GM12878 (cell line): ENCODE results near the gene LRRC15. TPM values are rescaled to one million over a fixed set of nuclear protein-coding genes. Genes with fewer than 3 reads are reported as not detected.
A peak's percentile ranks its signal among the peaks of the same experiment; 100 is the strongest.

Experiments used
- ATAC-seq: fragments of 200-7000 bp; cut with Tn5 transposase; 3 replicates; pipeline ENCODE4 v1.9.1; 2020; ENCODE audit warnings: mild to moderate bottlenecking, moderate library complexity
- BruUV-seq: library from RNA; stranded (reverse); fragments of 400-500 nt; replicated peaks from 2 replicates; lab custom pipeline; 2021; lab: Mats Ljungman, UMichigan
- CTCF ChIA-PET: fragments of 300-600 bp; sonication (Branson Sonifier 250); formaldehyde crosslinking; extraction: SDS; loops from one replicate; lab custom pipeline; 2021; ENCODE audit warnings: inconsistent platforms; lab: Yijun Ruan, JAX
- POLR2A ChIA-PET: fragments of 350-600 bp; formaldehyde crosslinking; extraction: SDS; loops from one replicate; lab custom pipeline; 2021; ENCODE audit warnings: inconsistent platforms; lab: Charles Lee
- RAD21 ChIA-PET: fragments of 300-600 bp; sonication (Branson Sonifier 250); formaldehyde crosslinking; loops from one replicate; lab custom pipeline; 2023; ENCODE audit warnings: antibody characterized with exemption; ENCODE audit not compliant: unreplicated experiment; lab: Charles Lee
- SMC1A ChIA-PET: fragments of 300-600 bp; sonication (Branson Sonifier 250); formaldehyde crosslinking; loops from one replicate; lab custom pipeline; 2023; ENCODE audit not compliant: unreplicated experiment, uncharacterized antibody; lab: Charles Lee
- DNase-seq: peaks from one replicate; pipeline ENCODE4 v3.0.0-alpha.2; 2011; ENCODE audit warnings: low read depth, low spot score
- FAIRE-seq: peaks from 3 replicates; lab custom pipeline; 2011; peaks lifted over from hg19 to GRCh38; lab: Jason Lieb, UNC
- H2AFZ ChIP-seq: 2 replicates; pipeline ENCODE4 v1.6.0; 2011; ENCODE audit warnings: low read depth, low read length, control low read depth; ENCODE audit not compliant: control insufficient read depth
- H3K27ac ChIP-seq: 2 replicates; pipeline ENCODE4 v1.5.1; 2011; ENCODE audit warnings: control low read depth; ENCODE audit not compliant: control insufficient read depth, insufficient read depth
- H3K27me3 ChIP-seq, 2 experiments: replicated peaks in 1 of 2; 2 replicates each; pipeline versions ENCODE4 v1.6.0 to v1.6.1; 2011; ENCODE audit warnings: low read length in 1 of 2; ENCODE audit not compliant: control insufficient read depth in 2 of 2, insufficient read depth in 2 of 2
- H3K36me3 ChIP-seq, 2 experiments: 2 replicates each; pipeline ENCODE4 v1.5.1; 2011; ENCODE audit warnings: low read length in 1 of 2; ENCODE audit not compliant: control insufficient read depth in 2 of 2, insufficient read depth in 2 of 2
- H3K4me1 ChIP-seq: 2 replicates; pipeline ENCODE4 v1.6.1; 2011; ENCODE audit warnings: mild to moderate bottlenecking, low read length, moderate library complexity, mixed read lengths; ENCODE audit not compliant: control insufficient read depth, insufficient read depth
- H3K4me2 ChIP-seq: 2 replicates; pipeline ENCODE4 v1.6.0; 2011; ENCODE audit warnings: control low read depth; ENCODE audit not compliant: control insufficient read depth, insufficient read depth
- H3K4me3 ChIP-seq: fragments of 200-600 bp; sonication (generic); 2 replicates; pipeline ENCODE4 v1.5.1; 2016
- H3K79me2 ChIP-seq: 2 replicates; pipeline ENCODE4 v1.6.0; 2011; ENCODE audit warnings: low read length; ENCODE audit not compliant: control insufficient read depth, insufficient read depth
- H3K9ac ChIP-seq: 2 replicates; pipeline ENCODE4 v1.8.0; 2011; ENCODE audit warnings: low read length, control low read depth, mixed read lengths; ENCODE audit not compliant: control insufficient read depth, insufficient read depth
- H3K9me3 ChIP-seq: replicated peaks from 3 replicates; pipeline ENCODE4 v1.5.1; 2011; ENCODE audit warnings: mild to moderate bottlenecking, low read length; ENCODE audit not compliant: control insufficient read depth, insufficient read depth
- H4K20me1 ChIP-seq: 2 replicates; pipeline ENCODE4 v1.6.0; 2011; ENCODE audit not compliant: control insufficient read depth, insufficient read depth
- ATF7 ChIP-seq: fragments of 450-650 bp; IDR thresholded peaks from 2 replicates; pipeline ENCODE4 v1.6.1; 2016; ENCODE audit warnings: low read depth, mild to moderate bottlenecking
- KDM1A ChIP-seq: fragments of 200-600 bp; sonication (generic); IDR thresholded peaks from 2 replicates; pipeline ENCODE4 v1.6.1; 2016; ENCODE audit warnings: borderline replicate concordance
- NRF1 ChIP-seq: conservative IDR thresholded peaks from 2 replicates; pipeline ENCODE4 v1.6.1; 2011; ENCODE audit warnings: mild to moderate bottlenecking, low read depth, low read length, improper control_type of control experiment
- PAX8 ChIP-seq: fragments of 450-650 bp; IDR thresholded peaks from 2 replicates; pipeline ENCODE4 v1.6.1; 2017; ENCODE audit warnings: mild to moderate bottlenecking, moderate library complexity
- POU2F2 ChIP-seq: IDR thresholded peaks from 3 replicates; pipeline ENCODE4 v1.6.1; 2011; ENCODE audit warnings: low read depth, mild to moderate bottlenecking, low read length, borderline replicate concordance
- RAD21 ChIP-seq: IDR thresholded peaks from 2 replicates; pipeline ENCODE4 v1.6.1; 2011; ENCODE audit warnings: mild to moderate bottlenecking, low read depth, low read length, moderate library complexity; ENCODE audit not compliant: insufficient read depth
- RFX5 ChIP-seq: IDR thresholded peaks from 2 replicates; pipeline ENCODE4 v1.6.1; 2011; ENCODE audit warnings: low read depth, low read length, improper control_type of control experiment
- SKIL ChIP-seq: fragments of 450-650 bp; IDR thresholded peaks from 2 replicates; pipeline ENCODE4 v1.6.1; 2017; ENCODE audit warnings: mild to moderate bottlenecking, low read depth, inconsistent platforms; ENCODE audit not compliant: poor library complexity, severe bottlenecking
- SP1 ChIP-seq: IDR thresholded peaks from one replicate; pipeline ENCODE4 v1.6.1; 2011; ENCODE audit warnings: low read depth, low read length
- SREBF1 ChIP-seq: IDR thresholded peaks from 2 replicates; pipeline ENCODE4 v1.6.1; 2012; ENCODE audit warnings: mild to moderate bottlenecking, low read length
- SREBF2 ChIP-seq: IDR thresholded peaks from 2 replicates; pipeline ENCODE4 v1.6.1; 2012; ENCODE audit warnings: mild to moderate bottlenecking, low read length
- WGBS: methylation state at CpG from one replicate; pipeline ENCODE4 v1.1.6; 2016; ENCODE audit warnings: low lambda C conversion rate; ENCODE audit not compliant: insufficient replicate concordance, insufficient coverage; ENCODE audit errors: missing lambda C conversion rate; 5-methylcytosine and 5-hydroxymethylcytosine counted together
- in situ Hi-C: fragments of 300-500 bp; cut with MboI; formaldehyde crosslinking; loops from 9 replicates; pipeline ENCODE4 v1.14.3; 2018; ENCODE audit warnings: mixed read lengths
- intact Hi-C: fragments of 100-400 bp; cut with micrococcal nuclease; formaldehyde crosslinking; loops from one replicate; pipeline ENCODE4 v1.14.2; 2022; ENCODE audit not compliant: unreplicated experiment
- polyA plus RNA-seq, 11 experiments: library from polyadenylated mRNA; depleted of rRNA in 4 of 11; unstranded in 6 of 11; stranded (reverse) in 5 of 11; fragments of >200 nt; fragmentation: Nextera tagmentation in 4 of 11; fragmentation: Illumina TruSeq in 1 of 11; extraction: Ambion mirVana in 4 of 11; extraction: Trizol in 1 of 11; gene quantifications; 1 replicate in 1 of 11; 2 replicates in 10 of 11; pipeline versions ENCODE4 v1.2.1 to v1.2.3, GENCODE V29; 2011 to 2016; ENCODE audit warnings: inconsistent platforms in 2 of 11, missing spikeins in 2 of 11, low read depth in 1 of 11
- total RNA-seq, 4 experiments: library from RNA; depleted of rRNA in 3 of 4; stranded (reverse); fragments of >200 nt in 3 of 4; fragmentation: Illumina TruSeq in 1 of 4; extraction: Trizol in 1 of 4; gene quantifications; 2 replicates each; pipeline versions ENCODE4 v1.2.1 to v1.2.3, GENCODE V29; 2013 to 2021
- TF ChIP-seq, protein P1 (sequence below): IDR thresholded peaks from 2 replicates; pipeline ENCODE4 v1.6.1; 2011; ENCODE audit warnings: low read depth, mild to moderate bottlenecking, low read length, moderate library complexity, borderline replicate concordance; ENCODE audit errors: extremely low read depth

The LRRC15 gene
- total and polyA plus RNA-seq, 10 of the 15 experiments (the other 5 are each of a cell fraction or from before 2014, with no cell fraction given): not detected

DNA sequence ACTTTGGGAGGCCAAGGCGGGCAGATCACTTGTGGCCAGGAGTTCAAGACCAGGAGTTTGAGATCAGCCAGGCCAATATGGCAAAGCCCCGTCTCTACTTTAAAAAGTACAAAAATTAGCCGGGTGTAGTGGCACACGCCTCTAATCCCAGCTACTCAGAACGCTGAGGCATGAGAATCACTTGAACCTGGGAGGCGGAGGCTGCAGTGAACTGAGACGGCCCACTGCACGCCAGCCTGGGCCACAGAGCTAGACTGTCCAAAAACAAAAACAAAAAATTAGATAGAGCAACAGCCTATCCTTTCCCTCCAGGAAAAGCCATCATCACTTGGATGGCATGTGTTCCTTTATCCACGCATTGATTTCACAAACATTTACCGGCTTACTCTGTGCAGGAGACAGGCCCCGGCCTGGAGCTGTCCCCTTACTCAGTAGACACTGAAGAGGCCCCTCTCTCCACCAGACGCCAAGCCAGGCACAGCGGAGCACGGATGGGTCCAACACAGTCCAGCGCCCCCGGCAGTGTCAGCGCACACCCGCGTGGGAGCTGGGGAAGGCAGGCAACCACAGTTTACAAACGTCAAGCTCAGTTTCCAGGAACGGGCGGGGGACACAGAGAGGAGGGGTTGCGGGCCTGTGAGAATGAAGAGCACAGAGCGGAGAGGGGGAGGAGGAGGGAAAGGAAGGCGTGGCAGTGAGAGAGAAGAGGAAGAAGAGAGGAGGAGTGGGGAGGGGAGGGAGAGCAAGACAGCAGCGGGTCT lies 26.4 kb upstream of the LRRC15 start:
- BruUV-seq: no TSS peak
- POLR2A ChIA-PET: no interaction called here
- SMC1A ChIA-PET: interaction anchor here (0.6 to 1.4 kb wide), 2 partner anchors 76 to 224 kb away, joined by 3 to 4 read pairs; no protein-coding TSS in a partner anchor
- Histone ChIP-seq H3K9me3 (no peaks in the 10 kb centered on the region; the same call in 2 of the 3 replicates), H3K4me2 (no peak overlapping the region), H3K4me3 (no peak overlapping the region), H3K79me2 (no peaks in the 10 kb centered on the region), H3K36me3 (no peaks in the 10 kb centered on the region), H3K4me1 (peaks cover 7% of the 10 kb centered on the region), H3K27me3 (peaks cover 7 to 10% of the 10 kb centered on the region in 2 experiments; a peak in 3 of 4 replicates), H2AFZ (no peak overlapping the region), H3K9ac (no peak overlapping the region), H3K27ac (no peak overlapping the region), H4K20me1 (no peaks in the 10 kb centered on the region)
- FAIRE-seq (no peak), ATAC-seq (peak; percentile 47), DNase-seq (no peak)
- intact Hi-C loops (no loop called here), in situ Hi-C loops (no loop called here)
- CTCF ChIA-PET: interaction anchor here (0.7 to 2.7 kb wide), 4 partner anchors 8 to 51 kb away, joined by 4 to 15 read pairs (median 6); no protein-coding TSS in a partner anchor
- TF ChIP-seq SKIL: no peak
- WGBS: 42% methylated on average over 26 of the region's 26 CpGs
- RAD21 ChIA-PET: interaction anchor here (1.0 kb wide), 2 partner anchors 10 to 11 kb away, joined by 3 read pairs; no protein-coding TSS in a partner anchor

- CTCF ChIA-PET: interaction anchor here (0.7 to 2.7 kb wide), 5 partner anchors 8 to 61 kb away, joined by 3 to 15 read pairs (median 4); no protein-coding TSS in a partner anchor
- Histone ChIP-seq H3K27me3 (peaks cover 7 to 10% of the 10 kb centered on the region in 2 experiments; a peak in 3 of 4 replicates), H3K79me2 (no peaks in the 10 kb centered on the region), H3K4me2 (no peak overlapping the region), H3K9me3 (peaks cover 2% of the 10 kb centered on the region; the same call in 1 of the 3 replicates), H3K36me3 (no peaks in the 10 kb centered on the region), H3K4me1 (peaks cover 7% of the 10 kb centered on the region), H3K4me3 (no peak overlapping the region), H3K27ac (no peak overlapping the region), H2AFZ (no peak overlapping the region), H3K9ac (no peak overlapping the region), H4K20me1 (no peaks in the 10 kb centered on the region)
- POLR2A ChIA-PET: interaction anchor here (0.5 kb wide), 1 partner anchor 91 kb away, joined by 6 read pairs; no protein-coding TSS in a partner anchor
- no peak for ATAC-seq
- SMC1A ChIA-PET: interaction anchor here (0.6 to 1.4 kb wide), 2 partner anchors 77 to 225 kb away, joined by 3 to 4 read pairs; no protein-coding TSS in a partner anchor
- no TSS peak for BruUV-seq
- no peak for DNase-seq
- 57% methylated on average over 5 of the region's 5 CpGs for WGBS
- FAIRE-seq: no peak
- RAD21 ChIA-PET: no interaction called here
- in situ Hi-C loops (no loop called here), intact Hi-C loops (no loop called here)
- no peak for TF ChIP-seq KDM1A
- no peak for TF ChIP-seq PAX8
- TF ChIP-seq SP1: no peak
- TF ChIP-seq, protein P1, sequence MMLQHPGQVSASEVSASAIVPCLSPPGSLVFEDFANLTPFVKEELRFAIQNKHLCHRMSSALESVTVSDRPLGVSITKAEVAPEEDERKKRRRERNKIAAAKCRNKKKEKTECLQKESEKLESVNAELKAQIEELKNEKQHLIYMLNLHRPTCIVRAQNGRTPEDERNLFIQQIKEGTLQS: no peak
- no peak for TF ChIP-seq NRF1
- TF ChIP-seq SREBF2: no peak
- no peak for TF ChIP-seq POU2F2
- no peak for TF ChIP-seq SREBF1
- TF ChIP-seq RFX5: no peak
- no peak for TF ChIP-seq RAD21
- TF ChIP-seq ATF7: no peak
Observed at GRCh38 chr3:194395212-194395611, 25.7 kb upstream of the LRRC15 start.
